Body of pancreas (tissue), 4 donors: ENCODE data around the gene CTDSPL.

Source experiments
- POLR2A ChIP-seq, 3 donors: fragments of 450-650 bp; IDR thresholded peaks; one replicate each; pipeline ENCODE4 v1.6.1; 2016; ENCODE audit warnings: antibody characterized with exemption in 3 of 3, mild to moderate bottlenecking in 2 of 3
- TF ChIP-seq, protein P1 (sequence below), 7 experiments: fragments of 450-650 bp in 4 of 7; fragments of 200-600 bp in 3 of 7; sonication (generic) in 3 of 7; IDR thresholded peaks; one replicate each; pipeline ENCODE4 v1.5.1; 2016 to 2019; ENCODE audit warnings: antibody characterized with exemption in 7 of 7

DNA sequence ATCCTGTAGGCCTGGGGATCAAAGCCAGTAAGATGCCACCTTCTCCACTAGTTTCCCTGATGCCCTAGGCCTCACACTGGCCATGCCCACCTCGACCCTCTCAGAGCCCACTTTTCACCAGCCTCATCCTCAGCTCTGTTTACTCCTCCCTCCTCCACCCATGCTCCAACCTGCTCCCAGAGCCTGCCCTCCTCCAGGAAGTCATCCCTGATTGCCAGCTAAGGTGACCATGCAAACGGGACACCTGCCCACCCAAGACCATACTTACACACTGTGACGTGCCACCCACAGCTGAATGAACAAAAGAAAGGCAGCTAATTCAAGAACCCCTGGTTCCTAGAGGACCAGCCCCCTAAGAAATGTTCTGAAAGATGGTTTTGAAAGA, 158.7 kb downstream of the CTDSPL start:
- TF ChIP-seq, protein P1, sequence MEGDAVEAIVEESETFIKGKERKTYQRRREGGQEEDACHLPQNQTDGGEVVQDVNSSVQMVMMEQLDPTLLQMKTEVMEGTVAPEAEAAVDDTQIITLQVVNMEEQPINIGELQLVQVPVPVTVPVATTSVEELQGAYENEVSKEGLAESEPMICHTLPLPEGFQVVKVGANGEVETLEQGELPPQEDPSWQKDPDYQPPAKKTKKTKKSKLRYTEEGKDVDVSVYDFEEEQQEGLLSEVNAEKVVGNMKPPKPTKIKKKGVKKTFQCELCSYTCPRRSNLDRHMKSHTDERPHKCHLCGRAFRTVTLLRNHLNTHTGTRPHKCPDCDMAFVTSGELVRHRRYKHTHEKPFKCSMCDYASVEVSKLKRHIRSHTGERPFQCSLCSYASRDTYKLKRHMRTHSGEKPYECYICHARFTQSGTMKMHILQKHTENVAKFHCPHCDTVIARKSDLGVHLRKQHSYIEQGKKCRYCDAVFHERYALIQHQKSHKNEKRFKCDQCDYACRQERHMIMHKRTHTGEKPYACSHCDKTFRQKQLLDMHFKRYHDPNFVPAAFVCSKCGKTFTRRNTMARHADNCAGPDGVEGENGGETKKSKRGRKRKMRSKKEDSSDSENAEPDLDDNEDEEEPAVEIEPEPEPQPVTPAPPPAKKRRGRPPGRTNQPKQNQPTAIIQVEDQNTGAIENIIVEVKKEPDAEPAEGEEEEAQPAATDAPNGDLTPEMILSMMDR (IDR thresholded peaks at IDR 0.05) = no peak
- TF ChIP-seq POLR2A (IDR thresholded peaks at IDR 0.05) = no peak
